Hematopoietic multipotent progenitor cell treated with erythropoietin and hydrocortisone succinate and interleukin-3 and kit ligand, for 17 days (in vitro differentiated cells): ENCODE measurements around the gene SLC26A2.
"Not testable (repeated sequence)": the region's sequence is repeated elsewhere in the genome, so short reads cannot be mapped to it uniquely, and the experiment has no call there.

ENCODE experiments used
- DNase-seq: peaks from one replicate; pipeline ENCODE4 v3.0.0-alpha.2; 2015; ENCODE audit warnings: low spot score

SLC26A2 gene

DNA sequence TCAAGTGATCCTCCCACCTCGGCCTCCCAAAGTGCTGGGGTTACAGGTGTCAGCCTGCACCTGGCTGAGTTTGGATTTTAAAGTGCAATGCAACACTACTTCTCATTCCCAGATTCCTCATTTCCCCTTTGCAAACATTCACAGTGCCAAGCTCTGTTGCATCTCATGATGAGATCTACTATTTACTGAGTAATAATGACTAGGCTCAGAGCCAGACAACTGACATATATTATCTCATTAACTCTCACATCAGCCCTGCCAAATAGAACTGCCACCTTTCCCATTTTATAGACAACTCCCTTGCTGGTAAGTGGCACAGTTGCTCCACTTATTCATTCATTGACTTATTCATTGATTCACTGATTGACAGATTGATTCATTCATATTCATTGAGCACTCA is 22.9 kb upstream of the SLC26A2 start:
- DNase-seq: peak; percentile 21

DNA sequence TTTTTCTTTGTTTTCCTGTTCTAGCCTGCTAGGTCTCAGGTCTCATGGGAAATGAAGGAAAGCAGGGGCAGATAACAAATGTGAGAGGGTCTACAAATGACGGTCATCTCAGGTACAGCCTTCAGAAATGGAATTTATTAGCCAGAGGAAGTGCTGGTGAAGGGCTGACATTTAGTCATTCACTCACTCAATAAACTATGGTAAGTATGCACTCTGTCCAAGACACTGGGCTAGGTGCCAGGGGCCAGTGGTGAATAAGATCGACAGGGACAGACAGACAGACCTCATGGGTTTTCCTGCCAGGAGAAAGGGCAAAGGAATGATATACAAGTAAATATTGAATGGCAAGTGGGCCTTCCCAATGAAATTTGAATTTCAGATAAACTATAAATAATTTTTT is 22.3 kb upstream of the SLC26A2 start:
- DNase-seq: peak; percentile 57

DNA sequence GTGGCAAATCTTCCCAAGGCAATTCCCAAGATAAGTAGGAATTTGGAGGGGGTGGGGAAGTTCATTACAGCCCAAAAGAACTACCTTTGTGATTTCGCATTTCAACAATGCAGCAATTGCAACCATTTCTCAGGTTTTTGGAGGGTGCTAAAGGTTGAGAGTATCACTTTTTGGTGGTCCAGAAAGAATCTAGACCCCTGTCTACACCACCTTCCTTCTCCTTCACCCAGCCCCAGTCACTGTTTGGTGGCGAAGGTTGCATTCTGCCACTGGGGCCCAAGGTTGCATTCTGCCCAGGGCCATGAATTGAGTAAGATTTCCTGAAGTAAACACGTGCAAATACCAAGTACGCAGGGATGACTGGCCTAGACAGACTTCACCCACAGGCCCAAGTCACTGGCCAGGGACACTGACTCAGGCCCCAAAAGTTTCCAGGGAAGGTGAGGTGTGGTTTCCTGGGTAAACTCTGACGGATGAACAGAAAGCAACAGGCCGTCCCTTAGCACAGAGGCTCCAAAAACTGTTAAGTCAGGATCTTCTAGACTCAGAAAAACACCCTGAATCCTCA is 21.7 kb upstream of the SLC26A2 start:
- DNase-seq: peak; percentile 54

DNA sequence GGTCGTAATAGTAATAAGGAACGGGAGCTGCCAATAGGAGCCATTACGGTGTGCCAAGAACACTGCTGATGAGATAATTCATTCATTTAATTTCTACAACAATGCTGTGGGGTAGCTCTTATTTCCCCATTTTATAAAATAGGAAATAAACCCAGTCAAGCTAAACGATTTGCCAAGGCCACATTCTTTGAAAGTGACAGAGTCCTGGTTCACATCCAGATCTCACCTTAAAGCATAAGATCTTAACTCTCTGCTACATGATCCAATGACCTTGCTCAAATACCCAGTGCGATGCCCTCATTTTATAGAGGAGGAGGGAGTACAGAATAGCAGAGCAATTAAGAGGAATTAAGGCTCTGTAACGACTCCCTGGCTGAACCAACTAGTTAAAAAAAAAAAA is 21.0 kb upstream of the SLC26A2 start:
- DNase-seq: no peak

DNA sequence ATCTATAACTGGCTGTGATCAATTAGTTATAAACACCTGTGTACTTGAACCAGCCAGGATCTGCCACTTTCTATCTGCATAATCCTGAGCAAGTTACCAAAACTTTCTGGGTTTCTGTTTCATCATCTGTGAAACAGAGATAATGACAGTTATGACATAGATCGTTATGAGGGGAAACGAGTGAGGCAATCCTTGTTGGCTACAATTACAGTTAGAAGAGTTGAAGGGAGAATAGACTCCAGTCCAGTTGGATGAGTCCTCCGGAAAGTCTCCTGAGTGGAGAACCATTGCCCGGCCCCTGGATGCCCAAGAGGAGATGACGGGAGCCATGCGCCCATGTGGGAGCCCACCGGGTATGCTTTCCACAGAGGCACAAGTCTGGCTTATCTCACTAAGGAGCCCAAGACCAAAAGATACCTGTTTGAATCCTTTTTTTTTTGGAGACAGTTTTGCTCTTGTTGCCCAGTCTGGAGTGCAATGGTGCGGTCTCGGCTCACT is 20.4 kb upstream of the SLC26A2 start:
- peak; percentile 68 for DNase-seq

DNA sequence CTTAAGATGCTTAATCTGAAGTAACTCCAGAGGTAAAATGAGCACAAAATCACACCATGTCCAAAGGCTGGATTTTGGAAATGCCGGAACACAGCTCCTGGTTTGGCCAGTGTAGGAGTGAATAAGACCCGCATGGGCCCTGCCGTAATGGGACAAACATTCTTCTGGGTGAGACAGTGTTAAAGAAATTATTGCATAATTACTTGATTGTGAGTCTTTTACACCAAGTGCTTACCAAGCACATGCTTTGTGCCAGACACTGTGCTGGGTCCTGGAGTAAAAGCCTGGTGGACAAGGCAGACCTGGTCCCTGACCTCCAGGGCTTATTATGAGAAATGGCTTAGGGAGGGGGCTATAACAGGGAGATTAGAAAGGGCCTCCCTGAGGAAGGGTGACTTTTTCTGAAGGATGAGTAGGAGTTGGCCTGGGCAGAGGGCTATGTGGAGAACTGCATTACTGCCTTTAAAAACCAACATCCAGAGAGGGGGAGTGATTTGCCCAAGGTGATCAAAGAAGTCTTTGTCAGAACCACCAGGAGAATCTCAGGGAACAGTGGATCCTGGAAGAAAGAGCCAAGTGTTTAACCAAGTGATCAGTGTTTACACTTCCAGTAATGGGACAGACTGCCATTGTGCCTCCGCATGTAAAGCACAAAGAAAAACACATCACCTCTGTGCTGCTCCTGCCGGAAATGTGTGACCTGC is 19.5 kb upstream of the SLC26A2 start:
- no peak for DNase-seq

DNA sequence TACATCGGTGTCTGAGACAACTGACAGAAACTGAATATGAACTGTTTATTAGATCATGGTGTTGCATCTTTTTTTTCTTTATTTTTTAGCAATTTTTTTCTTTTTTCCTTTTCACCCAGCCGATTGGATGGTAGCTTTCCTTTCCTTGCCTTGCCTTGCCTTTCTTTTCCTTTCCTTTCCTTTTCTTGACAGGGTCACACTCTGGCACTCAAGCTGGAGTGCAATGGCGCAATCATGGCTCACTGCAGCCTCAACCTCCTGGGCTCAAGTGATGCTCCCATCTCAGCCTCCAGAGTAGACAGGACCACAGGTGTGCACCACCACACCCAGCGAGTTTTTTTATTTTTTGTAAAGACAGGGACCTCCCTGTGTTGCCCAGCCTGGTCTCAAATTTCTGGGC is 18.8 kb upstream of the SLC26A2 start:
- DNase-seq: no peak

DNA sequence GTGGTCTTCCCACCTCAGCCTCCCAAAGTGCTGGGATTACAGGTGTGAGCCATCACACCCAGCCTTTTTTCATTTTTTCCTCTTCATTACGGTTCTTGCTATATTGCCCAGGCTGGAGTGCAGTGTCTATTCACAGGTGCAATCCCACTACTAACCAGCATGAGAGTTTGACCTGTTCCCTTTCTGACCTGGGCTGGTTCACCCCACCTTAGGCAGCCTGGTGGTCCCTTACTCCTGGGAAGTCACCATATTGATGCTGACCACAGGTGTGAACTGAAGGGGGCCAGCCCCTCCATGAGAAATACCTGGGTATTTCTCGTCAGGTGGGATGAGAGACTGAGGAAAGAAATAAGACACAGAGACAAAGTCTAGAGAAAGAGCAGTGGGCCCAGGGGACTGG is 18.4 kb upstream of the SLC26A2 start:
- DNase-seq: no peak

DNA sequence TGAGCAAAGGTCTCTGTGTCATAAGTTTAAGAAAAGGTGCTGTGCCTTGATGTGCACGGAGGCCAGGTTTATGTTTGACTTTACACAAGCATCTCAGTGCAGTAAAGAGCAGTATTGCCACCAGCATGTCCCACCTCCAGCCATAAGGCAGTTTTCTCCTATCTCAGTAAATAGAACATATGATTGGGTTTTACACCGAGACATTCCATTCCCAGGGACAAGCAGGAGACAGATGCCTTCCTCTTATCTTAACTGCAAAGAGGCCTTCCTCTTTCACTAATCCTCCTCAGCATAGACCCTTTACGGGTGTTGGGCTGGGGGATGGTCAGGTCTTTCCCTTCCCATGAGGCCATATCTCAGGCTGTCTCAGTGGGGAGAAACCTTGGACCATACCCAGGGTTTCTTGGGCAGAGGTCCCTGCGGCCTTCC is 17.8 kb upstream of the SLC26A2 start:
- DNase-seq: not testable (repeated sequence)

DNA sequence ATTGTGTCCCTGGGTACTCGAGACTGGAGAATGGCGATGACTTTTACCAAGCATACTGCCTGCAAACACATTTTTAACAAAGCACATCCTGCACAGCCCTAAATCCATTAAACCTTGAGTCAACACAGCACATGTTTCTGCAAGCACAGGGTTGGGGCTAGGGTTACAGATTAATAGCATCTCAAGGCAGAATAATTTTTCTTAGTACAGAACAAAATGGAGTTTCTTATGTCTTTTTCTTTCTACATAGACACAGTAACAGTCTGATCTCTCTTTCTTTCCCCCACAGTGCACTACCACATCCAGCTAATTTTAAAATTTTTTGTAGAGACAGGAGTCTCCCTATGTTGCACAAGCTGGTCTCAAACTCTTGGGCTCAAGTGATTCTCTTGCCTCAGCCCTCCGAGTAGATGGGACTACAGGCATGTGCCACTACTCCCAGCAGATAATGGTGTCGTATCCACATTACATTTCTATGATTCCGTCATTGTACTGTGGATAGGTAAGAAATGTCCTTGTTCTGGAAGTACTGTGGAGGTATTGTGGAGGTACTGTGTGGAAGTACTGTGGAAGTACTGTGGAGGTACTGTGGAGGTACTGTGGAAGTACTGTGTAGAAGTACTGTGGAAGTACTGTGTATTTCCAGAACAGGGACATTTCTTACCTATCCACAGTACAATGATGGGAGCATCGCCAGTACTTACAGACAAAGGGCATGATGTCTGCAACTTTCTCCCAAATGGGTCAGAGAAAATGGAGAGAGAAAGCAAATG is 17.2 kb upstream of the SLC26A2 start:
- not testable (repeated sequence) for DNase-seq

DNA sequence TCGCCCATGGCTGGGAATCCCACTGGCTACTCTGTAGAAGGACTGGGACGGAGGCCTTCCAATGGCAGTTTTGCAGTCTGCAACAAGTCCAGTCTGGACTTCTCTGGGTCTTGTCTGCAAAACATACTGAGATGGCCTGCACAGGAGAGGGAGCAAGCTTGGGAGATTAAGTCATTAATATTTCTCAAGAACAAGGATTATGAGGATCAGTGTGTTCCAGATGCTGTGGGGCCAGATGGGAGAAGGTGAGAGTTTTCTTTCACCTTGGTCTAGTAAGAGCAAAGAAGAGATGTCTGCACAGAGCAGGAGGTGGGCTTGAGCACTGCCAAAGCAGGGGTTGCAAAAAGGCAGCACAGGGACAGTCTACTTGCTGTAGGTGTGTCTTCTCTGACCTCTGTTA is 15.9 kb upstream of the SLC26A2 start, which contains the start of gene PDE6A:
Gene PDE6A, minus strand, starts transcription at position 128 of the 400 bp plus-strand sequence. Its CDS starts 120 bp downstream, at position 8.
- DNase-seq: no peak

DNA sequence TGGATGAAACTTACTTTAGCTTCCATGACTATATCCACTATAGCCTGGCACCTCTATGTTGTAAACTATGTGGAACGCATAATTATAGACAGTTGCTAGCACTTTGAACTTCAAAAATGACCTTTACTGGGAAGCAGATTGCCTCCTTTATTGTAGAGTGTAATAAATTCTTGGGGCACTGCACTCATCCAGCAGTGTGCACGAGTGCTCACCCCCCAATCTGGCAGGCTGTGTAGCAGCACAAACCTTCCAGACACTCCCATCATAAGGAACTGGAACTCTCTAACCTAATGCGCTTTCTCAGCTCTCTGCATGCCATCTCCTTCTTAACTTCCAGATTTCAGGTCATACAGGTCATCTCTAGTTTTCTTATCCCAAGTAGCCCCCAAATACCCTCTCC is 14.4 kb upstream of the SLC26A2 start:
- DNase-seq: no peak

DNA sequence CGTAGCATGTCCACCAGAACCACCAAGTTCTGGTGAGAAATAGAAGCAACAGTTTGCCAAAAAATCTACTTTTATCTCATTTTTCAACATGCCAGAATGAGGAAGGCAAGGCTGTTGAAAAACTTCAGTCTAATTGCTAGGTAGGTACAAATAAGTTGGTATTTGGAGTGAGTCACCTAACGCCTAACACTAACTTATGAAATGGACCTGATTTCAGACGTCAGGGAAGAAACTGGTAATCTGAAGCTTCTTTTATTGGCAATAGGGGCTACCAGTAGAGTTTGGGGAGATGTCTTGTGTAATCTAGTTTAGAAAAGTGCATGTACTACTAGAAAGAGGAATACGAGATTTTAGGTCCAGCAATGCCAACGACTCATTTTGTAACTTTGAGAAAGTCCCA is 11.6 kb upstream of the SLC26A2 start:
- DNase-seq: no peak

DNA sequence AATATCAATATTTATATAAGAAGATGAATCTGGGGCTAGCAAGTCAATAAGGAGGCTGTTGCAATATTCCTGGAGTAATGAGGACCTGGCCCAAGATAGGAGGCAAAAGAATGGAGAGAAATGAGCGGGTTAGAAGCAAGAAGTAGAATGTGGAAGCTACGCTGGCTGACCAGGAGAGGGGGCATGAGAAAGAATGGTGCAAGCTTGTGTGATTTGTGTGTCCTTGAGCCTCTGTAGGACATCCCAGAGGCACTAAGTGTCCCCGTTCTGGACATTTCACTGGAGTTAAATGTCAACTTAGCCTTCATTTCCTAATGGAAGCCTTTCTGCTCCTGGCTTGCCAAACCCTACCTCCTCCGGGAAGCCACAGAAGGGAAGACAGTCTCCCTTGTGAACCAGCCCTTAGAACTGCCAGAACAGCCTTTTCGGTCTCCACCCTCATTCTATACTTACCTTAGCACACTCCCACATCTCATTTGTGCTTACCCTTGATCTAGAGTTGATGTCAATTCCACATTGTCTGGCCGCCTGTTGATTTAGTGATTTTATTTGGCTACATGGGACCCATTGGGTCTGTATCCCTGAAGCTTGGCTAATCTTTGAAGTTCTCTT is 9.3 kb upstream of the SLC26A2 start:
- no peak for DNase-seq

DNA sequence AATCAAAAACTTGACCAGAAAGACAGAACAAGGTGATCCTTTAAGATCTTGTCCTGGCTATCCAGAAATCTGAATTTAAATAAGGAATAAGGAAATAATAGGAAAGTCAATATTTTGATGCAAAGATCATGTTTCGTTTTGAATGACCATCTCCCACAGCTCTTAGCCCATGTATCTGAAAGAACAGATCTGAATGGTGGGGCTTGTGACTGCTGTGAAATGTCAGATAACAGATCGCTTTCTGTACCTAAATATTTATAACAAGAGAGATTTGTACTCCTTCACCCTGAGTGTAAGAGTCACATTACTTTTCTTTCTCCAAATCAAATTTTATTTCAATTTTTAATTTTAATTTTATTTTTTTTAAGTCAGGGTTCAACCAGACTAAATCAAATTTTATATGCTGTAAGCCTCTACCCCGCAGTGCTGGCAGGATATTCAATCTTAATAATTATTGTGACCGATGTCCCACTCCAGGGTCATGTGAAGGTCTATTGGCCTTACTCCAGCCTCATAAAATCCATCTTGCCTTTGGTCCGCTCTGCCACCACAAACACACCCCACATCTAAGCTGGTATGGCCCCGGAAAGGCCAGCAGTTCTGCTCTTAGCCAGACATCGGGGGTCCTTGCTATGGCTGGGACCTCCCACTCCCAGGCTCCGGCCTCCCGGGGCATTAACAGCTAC is 7.0 kb upstream of the SLC26A2 start:
- DNase-seq: no peak

DNA sequence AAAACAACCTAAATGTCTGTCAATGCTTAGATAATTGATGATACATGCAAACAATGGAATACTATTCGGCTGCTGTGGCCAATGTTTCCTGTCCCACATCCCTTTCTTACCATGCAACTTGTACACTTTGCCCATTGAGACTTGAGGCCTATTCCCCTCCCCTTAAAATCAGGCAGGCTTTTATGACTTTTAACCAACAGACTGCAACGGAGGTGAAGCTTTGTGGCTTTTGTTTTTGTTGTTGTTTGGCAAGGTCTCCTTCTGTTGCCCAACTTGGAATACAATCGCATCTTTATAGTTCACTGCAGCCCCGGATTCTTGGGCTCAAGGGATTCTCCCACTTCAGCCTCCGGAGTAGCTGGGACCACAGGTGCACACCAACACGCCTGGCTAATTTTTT is 5.8 kb upstream of the SLC26A2 start:
- DNase-seq: no peak

DNA sequence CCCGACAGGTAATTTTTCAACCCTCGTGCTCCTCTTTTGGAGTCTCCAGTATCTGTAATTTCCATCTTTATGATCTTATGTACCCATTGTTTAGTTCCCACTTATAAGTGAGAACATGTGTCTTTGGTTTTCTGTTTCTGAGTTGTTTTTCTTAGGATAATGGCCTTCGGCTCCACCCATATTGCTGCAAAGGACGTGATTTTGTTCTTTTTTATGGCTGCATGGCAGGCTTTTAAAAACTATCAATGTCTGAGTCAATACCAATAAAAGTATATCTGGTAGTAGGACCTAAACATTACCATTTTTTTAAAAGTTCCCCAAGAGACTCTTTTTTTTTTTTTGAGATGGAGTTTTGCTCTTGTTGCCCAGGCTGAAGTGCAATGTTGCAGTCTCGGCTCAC is 3.9 kb upstream of the SLC26A2 start:
- no peak for DNase-seq

DNA sequence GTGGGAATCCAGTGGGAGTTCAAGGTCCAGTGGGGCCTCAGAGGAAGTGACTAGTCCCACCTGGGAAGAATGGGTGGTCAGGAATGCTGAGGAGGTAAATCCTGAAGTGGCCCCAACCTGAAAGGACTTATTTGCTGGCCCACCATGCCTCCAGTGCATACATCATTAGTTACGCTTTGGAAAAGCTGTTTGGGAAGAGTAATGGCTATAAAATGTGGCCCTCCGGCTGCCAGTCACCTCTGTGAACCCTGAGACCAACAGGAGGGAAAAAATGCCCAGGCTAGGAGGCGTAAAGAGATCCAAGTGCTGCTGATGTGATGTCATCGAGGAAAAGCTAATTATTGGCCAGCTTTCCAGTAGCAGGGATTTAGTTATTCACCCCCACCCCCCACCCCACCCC is 2.7 kb upstream of the SLC26A2 start:
- DNase-seq: no peak

DNA sequence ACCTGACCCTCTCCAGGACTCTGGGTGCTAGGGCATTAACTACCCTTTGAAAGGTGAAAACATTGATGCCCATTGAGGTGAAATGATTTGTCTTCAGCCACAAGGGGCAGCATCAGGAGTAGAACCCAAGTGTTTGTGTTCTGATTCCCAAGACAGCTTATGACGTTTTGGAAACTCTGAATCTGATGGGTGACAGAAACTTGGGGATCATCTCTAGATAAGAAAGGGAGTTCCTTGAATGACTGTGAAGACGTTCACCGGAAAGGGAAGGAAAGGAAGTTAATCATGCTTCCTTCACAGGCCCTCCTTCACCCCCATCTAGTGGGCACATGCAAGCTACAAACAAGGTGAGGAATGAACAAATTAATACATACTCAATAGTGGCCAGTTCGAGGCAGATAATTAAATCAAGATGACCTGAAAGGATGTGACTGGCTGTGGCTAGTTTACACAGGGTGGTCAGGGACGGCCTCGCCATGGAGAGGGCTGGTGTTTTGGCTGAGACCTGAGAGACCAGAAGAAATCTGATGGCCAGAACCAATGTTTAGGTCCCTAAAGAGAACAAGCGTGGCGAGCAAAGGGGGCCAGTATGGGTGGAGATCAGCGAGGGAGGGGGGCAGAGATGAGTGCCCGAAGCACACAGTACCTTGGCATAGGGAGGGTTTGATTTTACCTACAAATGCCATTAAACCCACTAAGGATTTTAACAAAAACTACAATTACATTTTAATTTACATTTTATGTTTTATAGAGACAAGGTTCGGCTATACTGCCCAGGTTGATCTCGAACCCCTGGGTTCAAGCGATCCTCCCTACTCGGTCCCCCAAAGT is 937 bp upstream of the SLC26A2 start:
- peak; percentile 92 for DNase-seq

DNA sequence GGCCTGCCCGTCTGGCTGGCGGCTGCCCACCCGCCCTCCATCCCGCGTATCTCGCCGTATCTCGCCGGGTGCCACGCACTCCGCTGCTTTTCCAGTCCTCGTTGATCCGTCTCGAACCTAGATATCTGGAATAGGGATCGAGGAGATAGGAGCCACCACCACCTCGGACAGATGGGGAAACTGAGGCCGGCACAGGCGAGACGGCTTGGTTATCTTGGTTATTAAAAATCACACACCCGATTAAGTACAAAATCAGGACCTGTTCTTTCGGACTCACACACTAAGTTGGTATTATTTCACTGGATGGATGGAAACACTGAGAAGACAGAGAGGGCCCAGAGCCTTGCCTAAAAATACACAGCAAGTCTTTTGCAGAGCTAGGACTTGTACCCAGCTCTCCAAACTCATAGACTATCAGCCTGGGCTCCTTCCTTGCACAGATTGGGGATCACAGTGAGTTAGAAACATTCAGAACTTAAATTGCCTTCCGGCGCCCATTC is 678 bp downstream of the SLC26A2 start:
- DNase-seq: peak; percentile 20

DNA sequence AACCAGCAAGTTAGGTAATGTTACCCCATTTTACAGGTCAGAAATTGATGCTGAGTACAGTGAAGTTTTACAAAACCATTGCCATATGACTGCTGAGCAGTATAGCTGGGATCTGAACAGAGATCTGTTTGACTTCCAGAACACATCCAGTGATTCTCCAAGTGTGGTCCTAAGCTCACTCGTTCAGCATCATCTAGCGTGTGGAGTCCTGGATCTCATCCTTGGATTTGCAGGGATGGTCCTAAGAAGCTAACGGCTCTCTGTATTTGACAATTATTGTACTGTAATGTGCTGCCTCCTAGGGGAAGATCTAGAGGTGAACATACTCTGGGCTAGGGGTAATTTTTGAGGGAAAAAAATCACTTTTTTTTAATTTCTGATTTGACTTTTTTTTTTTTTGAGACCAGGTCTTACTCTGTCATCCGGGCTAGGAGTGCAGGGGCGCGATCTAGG is 1.4 kb downstream of the SLC26A2 start:
- DNase-seq: peak; percentile 49
